Choroid plexus epithelial cell (primary cell): ENCODE results near the gene CTBP2.
"Not testable (repeated sequence)": the region's sequence is repeated elsewhere in the genome, so short reads cannot be mapped to it uniquely, and the experiment has no call there.

Experiments
- DNase-seq: peaks from one replicate; pipeline ENCODE4 v3.0.0-alpha.2; 2010; ENCODE audit warnings: low read depth
- H3K4me3 ChIP-seq: 2 replicates; pipeline ENCODE4 v1.5.1; 2011; ENCODE audit warnings: low read depth, mild to moderate bottlenecking, control low read depth, low read length, moderate library complexity
- TF ChIP-seq, protein P1 (sequence below): conservative IDR thresholded peaks from 2 replicates; pipeline ENCODE4 v1.5.1; 2011; ENCODE audit warnings: low read depth, mild to moderate bottlenecking, control low read depth, inconsistent platforms, low read length, moderate library complexity

The CTBP2 gene

DNA sequence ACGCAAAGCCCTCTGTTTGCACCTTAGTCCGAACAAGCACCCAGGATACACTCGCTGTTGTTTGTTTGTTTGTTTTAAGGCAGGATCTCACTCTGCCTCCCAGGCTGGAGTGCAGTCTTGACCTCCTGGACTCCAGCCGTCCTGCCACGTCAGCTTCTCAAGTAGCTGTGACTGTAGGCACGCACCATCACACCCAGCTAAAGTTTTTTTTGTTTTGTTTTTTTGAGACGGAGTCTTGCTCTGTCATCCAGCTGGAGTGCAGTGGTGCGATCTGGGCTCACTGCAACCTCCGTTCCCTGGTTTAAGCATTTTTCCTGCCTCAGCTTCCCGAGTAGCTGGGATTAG, 76.8 kb downstream of the CTBP2 start:
- TF ChIP-seq, protein P1, sequence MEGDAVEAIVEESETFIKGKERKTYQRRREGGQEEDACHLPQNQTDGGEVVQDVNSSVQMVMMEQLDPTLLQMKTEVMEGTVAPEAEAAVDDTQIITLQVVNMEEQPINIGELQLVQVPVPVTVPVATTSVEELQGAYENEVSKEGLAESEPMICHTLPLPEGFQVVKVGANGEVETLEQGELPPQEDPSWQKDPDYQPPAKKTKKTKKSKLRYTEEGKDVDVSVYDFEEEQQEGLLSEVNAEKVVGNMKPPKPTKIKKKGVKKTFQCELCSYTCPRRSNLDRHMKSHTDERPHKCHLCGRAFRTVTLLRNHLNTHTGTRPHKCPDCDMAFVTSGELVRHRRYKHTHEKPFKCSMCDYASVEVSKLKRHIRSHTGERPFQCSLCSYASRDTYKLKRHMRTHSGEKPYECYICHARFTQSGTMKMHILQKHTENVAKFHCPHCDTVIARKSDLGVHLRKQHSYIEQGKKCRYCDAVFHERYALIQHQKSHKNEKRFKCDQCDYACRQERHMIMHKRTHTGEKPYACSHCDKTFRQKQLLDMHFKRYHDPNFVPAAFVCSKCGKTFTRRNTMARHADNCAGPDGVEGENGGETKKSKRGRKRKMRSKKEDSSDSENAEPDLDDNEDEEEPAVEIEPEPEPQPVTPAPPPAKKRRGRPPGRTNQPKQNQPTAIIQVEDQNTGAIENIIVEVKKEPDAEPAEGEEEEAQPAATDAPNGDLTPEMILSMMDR = no peak
- peak; percentile 91 for DNase-seq
- H3K4me3 ChIP-seq = no peak overlapping the region

- DNase-seq = no peak
- TF ChIP-seq, protein P1 = no peak
- no peak overlapping the region for H3K4me3 ChIP-seq
Observed at GRCh38 chr10:125082881-125083575, 77.3 kb downstream of the CTBP2 start.

DNA sequence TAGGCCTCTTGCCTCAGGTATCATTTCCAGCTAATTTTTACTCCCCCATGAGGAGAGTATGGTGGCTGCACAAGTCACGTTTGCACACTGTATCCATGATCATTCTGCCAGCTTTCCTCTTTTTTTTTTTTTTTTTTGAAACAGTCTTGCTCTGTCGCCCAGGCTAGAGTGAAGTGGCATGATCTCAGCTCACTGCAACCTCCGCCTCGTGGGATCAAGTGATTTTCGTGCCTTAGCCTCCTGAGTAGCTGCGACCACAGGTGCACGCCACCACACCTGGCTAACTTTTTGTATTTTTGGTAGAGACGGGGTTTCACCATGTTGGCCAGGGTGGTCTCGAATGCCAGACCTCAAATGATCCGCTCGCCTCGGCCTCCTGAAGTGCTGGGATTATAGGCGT, 77.9 kb downstream of the CTBP2 start:
- not testable (repeated sequence) for DNase-seq, H3K4me3 ChIP-seq

- H3K4me3 ChIP-seq = no peak overlapping the region
- TF ChIP-seq, protein P1 = no peak
- no peak for DNase-seq
Observed at GRCh38 chr10:125081931-125082330, 78.4 kb downstream of the CTBP2 start.

DNA sequence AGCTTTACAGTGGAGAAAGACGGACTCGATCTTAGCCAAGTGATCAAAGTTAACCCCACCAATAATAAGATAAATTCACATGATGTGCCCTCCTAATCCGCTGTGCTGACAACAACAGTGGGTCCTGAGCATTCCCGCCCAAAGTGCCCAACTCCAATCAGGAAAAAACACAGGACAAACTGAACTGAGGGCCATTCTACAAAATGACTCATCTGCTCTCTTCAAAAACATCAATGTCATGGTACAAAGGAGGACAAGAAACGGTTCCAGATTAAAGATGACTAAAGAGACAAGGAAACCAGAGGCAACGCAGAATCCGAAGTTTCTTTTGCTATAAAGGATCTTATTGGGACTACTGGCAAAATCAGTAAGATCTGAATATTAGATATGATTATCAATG, 79.4 kb downstream of the CTBP2 start:
- TF ChIP-seq, protein P1 = no peak
- no peak for DNase-seq
- no peak overlapping the region for H3K4me3 ChIP-seq

DNA sequence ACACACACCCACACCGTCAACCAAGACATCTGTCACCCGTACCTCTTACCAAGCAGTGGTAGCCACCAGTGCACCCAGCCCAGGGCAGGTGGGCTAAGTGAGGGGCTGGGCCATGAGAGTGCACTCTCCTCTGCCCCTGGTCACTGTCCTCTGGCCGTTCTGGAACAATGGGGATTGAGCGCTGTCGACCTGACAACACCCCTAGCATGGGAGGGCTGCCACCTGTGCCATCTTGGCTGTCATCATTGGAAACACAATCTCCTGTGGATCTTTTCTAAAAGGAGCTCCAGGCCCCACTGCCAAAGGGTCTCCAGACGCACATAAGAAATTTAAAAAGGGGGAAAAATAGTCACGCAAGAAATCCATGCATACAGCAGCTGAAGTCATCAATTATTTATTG, 80.1 kb downstream of the CTBP2 start:
- no peak for DNase-seq
- no peak overlapping the region for H3K4me3 ChIP-seq
- TF ChIP-seq, protein P1 = no peak

- TF ChIP-seq, protein P1 = no peak
- no peak overlapping the region for H3K4me3 ChIP-seq
- DNase-seq = no peak
Observed at GRCh38 chr10:125079091-125079600, 81.2 kb downstream of the CTBP2 start.
